SKM-1 (cell line): ENCODE data around the gene ATG5.
"Not testable (repeated sequence)": the region's sequence is repeated elsewhere in the genome, so short reads cannot be mapped to it uniquely, and the experiment has no call there.

Source experiments
- DNase-seq: peaks from one replicate; lab custom pipeline; 2025; ENCODE audit not compliant: unreplicated experiment; lab: John Stamatoyannopoulos, UW

ATG5 gene

GRCh38 chr6:106159531-106159940 is 166.0 kb downstream of the ATG5 start:
- no peak for DNase-seq

- no peak for DNase-seq
Measured at GRCh38 chr6:106158816-106159215, 166.7 kb downstream of the ATG5 start.

- DNase-seq: no peak
Measured at GRCh38 chr6:106156863-106157262, 168.7 kb downstream of the ATG5 start.

- DNase-seq: no peak
Measured at GRCh38 chr6:106156413-106156812, 169.1 kb downstream of the ATG5 start.

- DNase-seq: no peak
Measured at GRCh38 chr6:106155219-106155830, 170.2 kb downstream of the ATG5 start.

GRCh38 chr6:106154326-106154725 is 171.2 kb downstream of the ATG5 start:
- no peak for DNase-seq

GRCh38 chr6:106152952-106153351 is 172.6 kb downstream of the ATG5 start:
- DNase-seq: no peak

- DNase-seq: not testable (repeated sequence)
Measured at GRCh38 chr6:106152476-106152875, 173.1 kb downstream of the ATG5 start.

GRCh38 chr6:106149472-106150069 is 176.0 kb downstream of the ATG5 start:
- no peak for DNase-seq

- DNase-seq: no peak
Measured at GRCh38 chr6:106147476-106147875, 178.1 kb downstream of the ATG5 start.

- no peak for DNase-seq
Measured at GRCh38 chr6:106146852-106147351, 178.7 kb downstream of the ATG5 start.

GRCh38 chr6:106145741-106146227 is 179.8 kb downstream of the ATG5 start:
- no peak for DNase-seq

GRCh38 chr6:106145144-106145543 is 180.4 kb downstream of the ATG5 start:
- DNase-seq: no peak

GRCh38 chr6:106143665-106144064 is 181.9 kb downstream of the ATG5 start:
- no peak for DNase-seq

- DNase-seq: no peak
Measured at GRCh38 chr6:106142876-106143431, 182.6 kb downstream of the ATG5 start.

GRCh38 chr6:106141441-106142237 is 183.9 kb downstream of the ATG5 start:
- no peak for DNase-seq

GRCh38 chr6:106138151-106138550 is 187.4 kb downstream of the ATG5 start:
- DNase-seq: no peak

- DNase-seq: no peak
Measured at GRCh38 chr6:106136845-106137244, 188.7 kb downstream of the ATG5 start.

- DNase-seq: no peak
Measured at GRCh38 chr6:106135911-106136571, 189.5 kb downstream of the ATG5 start.

- DNase-seq: no peak
Measured at GRCh38 chr6:106134906-106135634, 190.5 kb downstream of the ATG5 start.
